Upper lobe of right lung (tissue), 1 donor: Measurements from ENCODE around the gene CLCA2. TPM values are rescaled to one million over a fixed set of nuclear protein-coding genes. Genes with fewer than 3 reads are reported as not detected.
A peak's percentile ranks its signal among the peaks of the same experiment; 100 is the strongest.

Experiments
- ATAC-seq: fragments of 200-7000 bp; cut with Tn5 transposase; one replicate; pipeline ENCODE4 v1.9.1; 2020; ENCODE audit warnings: mild to moderate bottlenecking, moderate library complexity
- DNase-seq: peaks from one replicate; pipeline ENCODE4 v3.0.0-alpha.2; 2020
- H3K27ac ChIP-seq: fragments of 200-600 bp; one replicate; pipeline ENCODE4 v1.8.0; 2022
- H3K27me3 ChIP-seq: fragments of 200-600 bp; one replicate; pipeline ENCODE4 v1.8.0; 2022; ENCODE audit warnings: mild to moderate bottlenecking
- H3K36me3 ChIP-seq: fragments of 200-600 bp; one replicate; pipeline ENCODE4 v1.8.0; 2022
- H3K4me1 ChIP-seq: fragments of 200-600 bp; one replicate; pipeline ENCODE4 v1.8.0; 2022
- H3K4me3 ChIP-seq: fragments of 200-600 bp; one replicate; pipeline ENCODE4 v1.8.0; 2022; ENCODE audit warnings: mild to moderate bottlenecking
- H3K9me3 ChIP-seq: fragments of 200-600 bp; one replicate; pipeline ENCODE4 v1.8.0; 2022
- CTCF ChIP-seq: fragments of 200-600 bp; IDR thresholded peaks from one replicate; pipeline ENCODE4 v1.8.0; 2022; ENCODE audit warnings: antibody characterized with exemption
- intact Hi-C: fragments of 100-400 bp; cut with DNase I; formaldehyde crosslinking; loops from one replicate; pipeline ENCODE4 v1.11.0; 2022
- total RNA-seq: library from RNA; stranded (reverse); fragmentation: NEBNext Ultra II Directional; extraction: Animal tissue kit (Norgen Biotek cat#: 25700); gene quantifications from one replicate; pipeline ENCODE4 v1.2.1, GENCODE V29; 2021
- donor health status: DM: no; HTN: yes; CAD: no; lungs with severe emphysema.

CLCA2 gene
- total RNA-seq, 1 donor from 2014 or later = not detected

- Histone ChIP-seq H3K27ac (no peak overlapping the region), H3K9me3 (no peaks in the 10 kb centered on the region), H3K4me3 (no peak overlapping the region), H3K36me3 (no peaks in the 10 kb centered on the region), H3K27me3 (no peaks in the 10 kb centered on the region), H3K4me1 (no peaks in the 10 kb centered on the region)
- no peak for TF ChIP-seq CTCF
- DNase-seq (no peak), ATAC-seq (no peak)
- intact Hi-C loops = no loop called here
These were observed 54.6 kb downstream of the CLCA2 start for GRCh38 chr1:86478416-86479156.

DNA sequence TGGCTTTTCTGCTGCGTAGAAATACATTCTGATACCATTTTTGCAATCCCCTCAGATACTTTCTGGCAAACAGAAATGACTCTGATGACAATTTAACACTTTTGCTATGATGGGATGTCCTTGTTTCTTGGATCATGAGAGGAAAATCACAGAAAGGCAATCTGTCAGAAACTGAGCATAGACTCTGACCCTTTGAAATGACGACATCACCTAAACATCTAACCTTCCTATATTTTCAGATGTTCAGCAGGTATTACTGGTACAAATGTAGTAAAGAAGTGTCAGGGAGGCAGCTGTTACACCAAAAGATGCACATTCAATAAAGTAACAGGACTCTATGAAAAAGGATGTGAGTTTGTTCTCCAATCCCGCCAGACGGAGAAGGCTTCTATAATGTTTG is 58.0 kb downstream of the CLCA2 start:
- Histone ChIP-seq H3K36me3 (no peaks in the 10 kb centered on the region), H3K27me3 (no peaks in the 10 kb centered on the region), H3K4me3 (no peak overlapping the region), H3K9me3 (no peaks in the 10 kb centered on the region), H3K27ac (no peak overlapping the region), H3K4me1 (no peaks in the 10 kb centered on the region)
- TF ChIP-seq CTCF = no peak
- intact Hi-C loops = no loop called here
- DNase-seq = no peak
- ATAC-seq = no peak

GRCh38 chr1:86487131-86487810 is 63.3 kb downstream of the CLCA2 start:
- TF ChIP-seq CTCF = no peak
- ATAC-seq (peak; percentile 29), DNase-seq (no peak)
- Histone ChIP-seq H3K9me3 (no peaks in the 10 kb centered on the region), H3K4me3 (no peak overlapping the region), H3K36me3 (no peaks in the 10 kb centered on the region), H3K27ac (no peak overlapping the region), H3K4me1 (no peaks in the 10 kb centered on the region), H3K27me3 (no peaks in the 10 kb centered on the region)
- intact Hi-C loops = no loop called here

GRCh38 chr1:86487811-86488141 is 63.8 kb downstream of the CLCA2 start:
- DNase-seq (no peak), ATAC-seq (no peak)
- no peaks in the 10 kb centered on the region for H3K36me3 ChIP-seq
- H3K27me3 ChIP-seq = no peaks in the 10 kb centered on the region
- H3K9me3 ChIP-seq = no peaks in the 10 kb centered on the region
- intact Hi-C loops = no loop called here
- H3K27ac ChIP-seq = no peak overlapping the region
- TF ChIP-seq CTCF = no peak
- H3K4me1 ChIP-seq = no peaks in the 10 kb centered on the region
- no peak overlapping the region for H3K4me3 ChIP-seq

- ATAC-seq (no peak), DNase-seq (no peak)
- no peaks in the 10 kb centered on the region for H3K27me3 ChIP-seq
- H3K4me3 ChIP-seq = no peak overlapping the region
- no peak for TF ChIP-seq CTCF
- H3K9me3 ChIP-seq = no peaks in the 10 kb centered on the region
- no peaks in the 10 kb centered on the region for H3K36me3 ChIP-seq
- no peak overlapping the region for H3K27ac ChIP-seq
- intact Hi-C loops = no loop called here
- H3K4me1 ChIP-seq = no peaks in the 10 kb centered on the region
These were observed 65.4 kb downstream of the CLCA2 start for GRCh38 chr1:86489242-86489878.
